VCaP (cell line): Measurements from ENCODE around the gene ARHGAP18.

Experiments
- H3K27ac ChIP-seq: fragments of 450-650 bp; 2 replicates; pipeline ENCODE4 v1.5.1; 2017
- TF ChIP-seq, protein P1 (sequence below): fragments of 450-650 bp; conservative IDR thresholded peaks from 2 replicates; pipeline ENCODE4 v1.5.1; 2017; ENCODE audit warnings: mild to moderate bottlenecking, moderate library complexity

The ARHGAP18 gene, protein sequence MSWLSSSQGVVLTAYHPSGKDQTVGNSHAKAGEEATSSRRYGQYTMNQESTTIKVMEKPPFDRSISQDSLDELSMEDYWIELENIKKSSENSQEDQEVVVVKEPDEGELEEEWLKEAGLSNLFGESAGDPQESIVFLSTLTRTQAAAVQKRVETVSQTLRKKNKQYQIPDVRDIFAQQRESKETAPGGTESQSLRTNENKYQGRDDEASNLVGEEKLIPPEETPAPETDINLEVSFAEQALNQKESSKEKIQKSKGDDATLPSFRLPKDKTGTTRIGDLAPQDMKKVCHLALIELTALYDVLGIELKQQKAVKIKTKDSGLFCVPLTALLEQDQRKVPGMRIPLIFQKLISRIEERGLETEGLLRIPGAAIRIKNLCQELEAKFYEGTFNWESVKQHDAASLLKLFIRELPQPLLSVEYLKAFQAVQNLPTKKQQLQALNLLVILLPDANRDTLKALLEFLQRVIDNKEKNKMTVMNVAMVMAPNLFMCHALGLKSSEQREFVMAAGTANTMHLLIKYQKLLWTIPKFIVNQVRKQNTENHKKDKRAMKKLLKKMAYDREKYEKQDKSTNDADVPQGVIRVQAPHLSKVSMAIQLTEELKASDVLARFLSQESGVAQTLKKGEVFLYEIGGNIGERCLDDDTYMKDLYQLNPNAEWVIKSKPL

DNA sequence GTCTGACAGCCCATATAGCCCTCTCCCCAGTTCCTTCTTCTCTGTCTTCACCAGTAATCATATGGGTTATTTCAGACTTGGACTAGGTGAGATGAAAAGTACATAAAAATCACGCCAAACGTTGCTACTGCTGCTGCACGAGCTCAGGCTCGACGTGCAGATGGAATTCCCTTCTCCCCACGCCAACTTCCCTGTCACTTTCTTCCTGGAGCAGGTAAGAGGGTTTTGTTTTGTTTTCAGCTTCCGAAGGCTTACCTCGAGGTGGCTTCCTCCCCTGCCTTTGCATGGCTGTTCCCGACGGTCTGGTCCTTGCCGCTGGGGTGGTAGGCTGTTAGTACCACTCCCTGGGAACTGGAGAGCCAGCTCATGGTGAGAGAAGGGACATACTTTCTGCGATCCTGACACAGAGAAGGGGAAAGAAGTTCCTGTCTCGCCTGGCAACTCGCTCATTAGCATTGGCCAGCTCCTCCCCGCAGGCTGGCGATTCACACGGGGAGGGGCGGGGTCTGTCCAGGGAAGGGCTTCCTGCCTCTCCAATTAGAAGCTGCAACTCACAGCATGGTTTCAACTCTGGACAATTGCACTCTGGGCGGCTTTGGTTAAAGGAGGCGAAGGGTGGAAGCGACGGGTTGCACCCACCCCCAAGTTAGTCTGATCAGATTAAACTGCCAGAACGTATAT lies at the start of gene ARHGAP18:
Gene ARHGAP18 (minus strand): TSS at position 409 of the 681 bp plus-strand sequence. CDS start 41 bp downstream, at position 368.
- TF ChIP-seq, protein P1, sequence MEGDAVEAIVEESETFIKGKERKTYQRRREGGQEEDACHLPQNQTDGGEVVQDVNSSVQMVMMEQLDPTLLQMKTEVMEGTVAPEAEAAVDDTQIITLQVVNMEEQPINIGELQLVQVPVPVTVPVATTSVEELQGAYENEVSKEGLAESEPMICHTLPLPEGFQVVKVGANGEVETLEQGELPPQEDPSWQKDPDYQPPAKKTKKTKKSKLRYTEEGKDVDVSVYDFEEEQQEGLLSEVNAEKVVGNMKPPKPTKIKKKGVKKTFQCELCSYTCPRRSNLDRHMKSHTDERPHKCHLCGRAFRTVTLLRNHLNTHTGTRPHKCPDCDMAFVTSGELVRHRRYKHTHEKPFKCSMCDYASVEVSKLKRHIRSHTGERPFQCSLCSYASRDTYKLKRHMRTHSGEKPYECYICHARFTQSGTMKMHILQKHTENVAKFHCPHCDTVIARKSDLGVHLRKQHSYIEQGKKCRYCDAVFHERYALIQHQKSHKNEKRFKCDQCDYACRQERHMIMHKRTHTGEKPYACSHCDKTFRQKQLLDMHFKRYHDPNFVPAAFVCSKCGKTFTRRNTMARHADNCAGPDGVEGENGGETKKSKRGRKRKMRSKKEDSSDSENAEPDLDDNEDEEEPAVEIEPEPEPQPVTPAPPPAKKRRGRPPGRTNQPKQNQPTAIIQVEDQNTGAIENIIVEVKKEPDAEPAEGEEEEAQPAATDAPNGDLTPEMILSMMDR = no peak

DNA sequence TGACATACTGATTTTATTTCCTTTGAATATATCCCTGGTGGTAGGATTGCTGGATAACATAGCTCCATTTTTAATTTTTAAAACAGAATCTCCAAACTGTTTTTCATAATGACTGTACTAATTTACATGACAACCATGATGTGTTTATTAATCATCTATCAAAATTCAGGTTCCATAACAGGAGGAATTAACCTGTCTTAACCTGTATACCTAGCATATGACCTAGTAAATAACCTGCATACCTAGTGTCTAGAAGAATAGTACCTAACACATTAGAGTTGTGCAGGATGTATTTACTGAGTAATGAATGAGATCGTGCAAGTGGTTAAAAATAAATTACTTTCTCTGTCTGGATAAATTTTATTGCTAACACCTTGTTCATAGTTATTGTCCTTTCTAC lies 45.8 kb upstream of the ARHGAP18 start:
- H3K27ac ChIP-seq = no peak overlapping the region
- TF ChIP-seq, protein P1 = no peak

More for the DNA sequence above, at the start of gene ARHGAP18:
- H3K27ac ChIP-seq = peak within 1 kb of the TSS; percentile 72

DNA sequence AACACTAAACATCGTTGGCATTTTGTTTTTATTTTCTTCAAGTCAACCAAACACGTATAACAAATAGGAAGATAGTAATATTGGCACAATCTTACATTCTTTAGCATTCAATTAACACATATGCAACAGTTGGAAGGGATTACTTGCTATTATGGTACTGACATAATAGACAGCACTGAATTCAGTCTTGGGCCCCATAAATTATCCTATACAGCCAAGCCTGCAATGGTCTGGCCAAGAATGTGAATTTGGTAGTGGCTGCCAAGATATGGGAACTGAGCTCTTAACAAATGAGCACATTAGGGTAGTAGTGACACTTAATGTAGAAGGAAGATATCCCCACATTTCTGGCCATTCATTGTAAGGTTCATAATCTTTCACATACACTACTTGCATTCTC lies 44.8 kb upstream of the ARHGAP18 start:
- H3K27ac ChIP-seq = no peak overlapping the region
- TF ChIP-seq, protein P1 = no peak

DNA sequence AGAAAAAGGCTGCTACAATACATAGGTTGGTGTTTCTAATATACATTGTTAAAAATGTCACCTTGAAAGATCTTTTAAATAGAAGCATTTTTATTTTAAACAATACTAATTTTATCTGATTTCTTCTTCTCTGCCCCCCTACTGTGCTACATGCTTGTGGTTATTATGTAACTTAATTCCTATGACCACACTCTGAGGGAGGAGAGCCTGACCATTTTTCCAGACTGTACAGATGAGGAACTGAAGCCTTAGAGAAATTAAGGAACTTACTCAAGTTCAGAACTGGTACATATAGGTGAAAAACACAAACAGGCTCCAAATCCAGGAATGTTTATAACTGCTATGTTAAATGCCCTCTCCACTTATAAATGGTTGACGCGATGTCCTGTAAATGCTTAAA lies 43.4 kb upstream of the ARHGAP18 start:
- H3K27ac ChIP-seq = no peak overlapping the region
- TF ChIP-seq, protein P1 = no peak

DNA sequence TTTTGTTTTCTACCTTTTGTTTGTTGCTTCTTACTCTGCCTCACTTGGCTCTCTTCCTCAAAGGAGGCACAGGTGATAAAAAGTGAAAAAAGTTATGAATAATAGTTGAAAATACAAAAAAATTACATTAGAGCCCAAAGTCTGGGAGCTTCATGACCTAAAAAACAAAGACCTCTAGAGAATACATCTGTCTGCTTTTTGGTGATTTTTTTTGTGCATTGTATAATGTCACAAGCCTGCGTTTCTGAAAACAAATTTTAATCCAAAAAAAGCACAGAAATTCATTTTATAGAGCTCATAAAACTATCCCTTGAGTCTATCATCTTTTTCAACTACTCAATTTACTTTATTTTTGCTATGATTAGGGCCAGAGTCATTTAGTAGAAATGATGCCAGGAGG lies 41.4 kb upstream of the ARHGAP18 start:
- TF ChIP-seq, protein P1 = no peak
- no peak overlapping the region for H3K27ac ChIP-seq

DNA sequence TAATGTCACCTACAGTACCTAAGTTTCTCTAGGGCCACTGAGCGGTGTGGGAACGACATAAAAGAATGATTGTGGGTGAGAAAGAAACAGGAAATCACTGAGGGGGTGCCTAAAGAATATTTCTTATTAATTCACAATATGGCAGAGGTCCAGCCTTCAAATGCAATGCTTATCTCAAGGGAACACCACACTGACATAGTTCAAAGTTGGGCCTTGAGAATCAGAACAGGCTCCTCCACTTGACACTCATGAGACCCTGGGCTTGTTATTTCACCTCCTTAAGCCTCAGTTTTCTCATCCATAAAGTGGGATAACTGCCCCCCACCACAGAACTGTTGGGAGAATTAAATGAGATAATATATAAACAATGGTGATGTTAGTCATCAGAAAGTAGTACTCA lies 40.4 kb upstream of the ARHGAP18 start:
- TF ChIP-seq, protein P1 = no peak
- no peak overlapping the region for H3K27ac ChIP-seq

DNA sequence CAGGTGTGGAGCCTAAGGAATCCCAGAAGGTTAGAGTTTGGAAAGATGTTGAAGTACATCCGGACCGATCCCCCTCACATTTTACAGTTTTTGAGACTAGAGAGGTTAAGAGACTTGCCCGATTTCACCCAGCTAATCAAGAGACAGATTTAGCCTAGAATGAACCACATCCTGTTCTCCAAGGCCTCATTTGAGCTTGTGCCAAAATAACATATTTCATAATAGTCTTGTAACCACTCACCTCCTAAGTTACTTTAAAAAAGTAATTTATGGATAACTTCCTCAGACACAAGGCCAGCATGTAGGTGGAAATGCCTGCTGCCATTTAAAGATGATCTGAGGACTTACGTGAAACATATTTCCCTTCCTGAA lies 39.8 kb upstream of the ARHGAP18 start:
- TF ChIP-seq, protein P1 = no peak
- no peak overlapping the region for H3K27ac ChIP-seq
